EH (cell line): ENCODE results near the gene ZFX.

ENCODE experiments used
- DNase-seq: peaks from one replicate; pipeline ENCODE4 v3.0.0-alpha.2; 2015; ENCODE audit warnings: low read depth

Gene ZFX

DNA sequence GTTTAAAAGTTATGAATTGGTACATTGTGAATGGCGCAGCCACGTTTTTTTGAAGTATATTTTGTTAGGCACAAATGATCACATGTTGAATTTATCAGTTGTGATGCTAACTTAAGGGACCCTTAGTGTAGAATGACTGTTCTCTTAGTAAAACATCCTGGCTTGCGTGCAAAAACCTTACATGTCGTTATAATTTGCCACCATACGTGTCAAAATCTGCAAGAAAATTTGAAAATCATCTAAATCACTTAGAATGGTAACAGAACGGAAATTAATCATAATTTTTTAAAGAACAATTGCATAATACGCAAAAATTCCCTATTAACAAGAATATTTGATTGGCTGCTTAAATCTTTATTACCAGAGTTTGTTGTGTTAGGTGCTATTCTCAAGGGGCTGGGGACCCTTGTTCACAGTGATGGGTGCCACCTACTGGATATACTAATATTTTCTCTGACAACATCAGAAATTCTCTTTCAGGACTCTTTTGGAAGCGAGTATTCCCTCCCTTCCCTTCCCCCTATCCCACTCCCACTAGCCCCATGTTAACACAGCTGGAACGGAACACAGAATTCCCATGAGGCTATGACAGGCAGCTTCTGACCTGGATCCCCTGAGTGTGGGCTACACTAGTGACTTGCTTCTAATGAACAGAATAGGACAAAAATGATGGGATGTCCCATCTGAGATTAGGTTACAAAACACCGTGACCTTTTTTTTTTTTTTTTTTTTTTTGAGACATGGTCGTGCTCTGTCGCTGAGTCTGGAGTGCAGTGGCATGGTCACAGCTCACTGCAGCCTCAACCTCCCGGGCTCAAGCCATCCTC, 92.5 kb downstream of the ZFX start:
- peak; percentile 33 for DNase-seq

GRCh38 chrX:24242649-24243175, 93.2 kb downstream of the ZFX start:
- peak; percentile 92 for DNase-seq

DNA sequence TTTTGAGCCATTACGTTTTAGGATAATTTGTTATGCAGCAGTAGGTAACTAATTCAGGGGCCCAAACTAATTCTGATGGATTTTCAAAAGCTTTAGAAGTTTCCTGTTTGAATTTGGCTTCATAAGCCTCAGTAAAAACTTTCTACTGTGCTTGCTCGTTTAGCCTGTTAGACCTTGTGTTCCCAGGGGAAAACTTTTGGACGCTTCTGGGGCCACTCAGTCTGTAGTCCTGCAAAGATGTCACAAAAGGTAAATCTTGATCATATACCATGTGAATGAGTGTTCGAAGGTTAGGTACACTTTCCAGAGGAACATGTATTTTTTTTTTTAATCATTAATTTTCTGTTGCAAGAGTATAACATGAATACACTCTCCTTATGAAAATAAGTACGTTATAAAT, 93.7 kb downstream of the ZFX start:
- DNase-seq: no peak

DNA sequence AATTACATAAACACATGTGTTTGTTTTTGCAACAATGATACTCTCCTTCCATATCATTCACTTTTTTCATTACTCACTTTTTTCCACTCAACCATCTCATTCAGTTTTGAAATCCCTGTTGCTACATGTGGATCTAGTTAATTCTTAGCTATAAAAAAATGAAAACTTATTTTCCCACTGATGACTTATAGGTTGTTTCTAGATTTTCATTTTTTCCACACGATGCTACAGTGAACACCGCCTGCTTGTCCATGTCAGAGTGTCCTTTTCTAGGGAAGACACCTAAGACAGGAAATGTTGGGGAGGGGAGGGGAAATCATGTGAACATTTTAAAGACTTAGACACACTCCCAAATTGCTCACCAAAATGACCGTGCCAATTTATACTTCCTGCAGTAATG, 94.2 kb downstream of the ZFX start:
- peak; percentile 43 for DNase-seq

- DNase-seq: peak; percentile 85
Observed at GRCh38 chrX:24245202-24245601, 95.7 kb downstream of the ZFX start.

DNA sequence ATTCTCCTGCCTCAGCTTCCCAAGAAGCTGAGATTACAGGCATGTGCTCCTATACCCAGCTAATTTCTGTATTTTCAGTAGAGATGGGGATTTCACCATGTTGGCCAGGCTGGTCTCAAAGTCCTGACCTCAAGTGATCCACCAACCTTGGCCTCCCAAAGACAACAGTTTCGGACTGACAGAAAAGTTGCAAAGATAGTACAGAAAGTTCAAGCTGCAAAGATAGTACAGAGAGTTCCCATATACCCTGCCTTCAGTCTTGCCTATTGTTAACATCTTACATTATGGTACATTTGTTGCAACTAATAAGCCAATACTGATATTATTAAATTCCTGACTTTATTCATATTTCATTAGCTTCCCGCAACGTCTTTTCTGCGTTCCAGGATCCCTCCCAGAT, 98.5 kb downstream of the ZFX start:
- DNase-seq: no peak

DNA sequence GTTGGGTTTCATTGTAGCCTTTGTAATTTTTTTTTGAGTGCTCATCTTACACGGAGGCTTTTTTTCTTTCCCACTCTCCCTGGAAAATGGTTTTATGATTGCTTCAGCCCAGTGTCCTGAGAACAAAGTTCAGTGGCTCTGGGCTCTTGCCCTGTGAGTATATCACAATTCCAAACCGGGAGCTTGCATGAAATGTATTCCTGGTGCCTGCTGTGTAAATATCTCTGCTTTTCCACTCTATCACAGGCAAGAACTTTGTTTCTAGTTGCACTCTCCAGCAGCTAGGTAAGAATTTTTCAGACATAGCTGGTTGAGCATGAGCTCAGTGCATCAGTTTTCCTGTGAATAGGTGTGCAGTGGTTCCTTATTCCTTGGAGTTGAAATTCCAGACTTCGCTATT, 103.5 kb downstream of the ZFX start:
- DNase-seq: no peak

- DNase-seq: no peak
Observed at GRCh38 chrX:24253469-24253868, 103.9 kb downstream of the ZFX start.

DNA sequence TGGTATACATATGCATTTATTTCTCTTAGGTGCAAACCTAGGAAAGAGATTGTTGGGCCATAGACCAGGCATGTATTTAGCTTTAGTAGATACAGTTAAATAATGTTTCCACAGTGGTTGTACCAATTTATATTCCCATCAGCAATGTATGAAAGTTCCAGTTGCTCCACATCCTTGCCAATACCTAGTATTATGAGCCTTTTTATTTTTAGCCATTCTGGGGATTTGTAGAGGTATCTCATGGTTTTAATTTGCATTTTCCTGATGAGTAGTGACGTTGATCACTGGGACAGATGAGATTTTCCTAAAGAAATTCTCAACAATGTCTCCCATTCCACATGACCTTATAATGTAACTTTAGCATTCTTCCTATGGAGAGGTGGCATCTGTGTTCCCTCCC, 107.5 kb downstream of the ZFX start:
- no peak for DNase-seq

GRCh38 chrX:24259544-24260240, 110.2 kb downstream of the ZFX start:
- DNase-seq: peak; percentile 71

- peak; percentile 41 for DNase-seq
Observed at GRCh38 chrX:24260842-24261550, 111.5 kb downstream of the ZFX start.

DNA sequence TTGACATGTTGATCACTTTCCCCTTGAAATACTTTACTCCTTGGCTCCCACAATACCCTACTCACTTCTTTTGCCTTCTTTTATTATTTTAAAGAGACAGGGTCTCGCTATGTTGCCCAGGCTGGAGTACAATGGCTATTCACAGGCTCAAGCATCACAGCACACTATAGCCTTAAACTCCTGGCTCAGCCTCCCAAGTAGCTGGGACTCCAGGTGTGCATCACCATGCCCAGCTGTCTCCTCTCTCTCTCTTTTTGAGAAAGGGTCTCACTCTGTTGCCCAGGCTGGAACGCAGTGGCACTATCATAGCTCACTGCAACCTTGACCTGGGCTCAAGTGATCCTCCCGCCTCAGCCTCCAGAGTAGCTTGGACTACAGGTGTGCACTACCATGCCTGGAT, 112.8 kb downstream of the ZFX start:
- no peak for DNase-seq

- no peak for DNase-seq
Observed at GRCh38 chrX:24264383-24264782, 114.9 kb downstream of the ZFX start.
